Stimulated activated CD4-positive, alpha-beta T cell treated with anti-CD3 and anti-CD28 coated beads, Interleukin-4, amount 100 ng/mL, for 24 hours (primary cell): ENCODE data around the gene SLMAP.

Experiments used
- DNase-seq: peaks from one replicate; pipeline ENCODE4 v3.0.0-alpha.2; 2020

Gene SLMAP

DNA sequence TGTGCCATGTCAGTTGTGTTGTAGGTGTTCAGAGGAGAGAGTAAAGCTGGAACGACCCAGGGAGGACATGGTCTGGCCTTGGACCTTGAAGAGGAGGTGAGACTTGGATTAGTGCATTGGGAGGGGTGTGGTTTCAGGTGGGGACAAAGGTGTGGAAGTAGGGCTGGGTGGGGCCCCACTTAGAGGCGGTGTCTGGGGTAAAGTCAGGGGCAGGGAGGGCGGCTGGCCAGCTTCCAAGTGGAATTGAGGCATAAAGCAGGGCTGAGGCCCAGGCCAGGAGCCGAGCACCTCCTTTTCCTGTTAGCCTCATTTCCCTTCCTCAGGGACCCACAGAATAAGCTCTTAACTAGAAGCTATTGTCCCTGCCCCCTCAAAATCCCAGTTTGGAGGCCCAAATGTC is 215.9 kb downstream of the SLMAP start:
- DNase-seq = no peak

DNA sequence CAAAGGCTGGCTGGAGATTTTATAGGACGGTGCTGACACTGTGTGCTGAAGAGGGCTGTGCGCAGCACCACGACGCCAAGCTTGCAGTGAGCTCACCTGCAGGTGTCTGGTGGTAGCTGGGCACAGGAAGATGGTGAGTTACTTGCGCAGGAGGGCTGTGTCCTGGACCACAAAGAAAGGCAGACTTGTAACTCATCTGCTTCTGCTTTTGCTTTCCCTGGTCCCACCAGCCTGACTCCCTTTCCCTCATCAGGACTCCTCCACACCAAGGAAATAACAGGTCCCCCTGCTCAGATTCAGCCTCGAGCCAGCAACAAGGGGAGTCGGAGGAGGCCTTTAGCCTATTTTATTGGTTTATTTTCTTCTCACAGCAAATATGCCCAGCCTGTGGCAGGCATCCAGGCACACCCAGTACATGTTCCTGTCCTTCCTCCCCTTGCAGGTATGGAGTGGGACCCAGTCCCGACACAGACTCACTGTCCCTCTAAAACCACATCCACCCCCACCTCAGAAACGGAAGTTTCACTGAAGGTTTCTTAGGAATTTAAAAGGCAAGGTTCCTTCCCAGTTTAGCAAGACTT is 216.5 kb downstream of the SLMAP start:
- no peak for DNase-seq

GRCh38 chr3:57973715-57974477 is 217.8 kb downstream of the SLMAP start:
- DNase-seq = no peak

DNA sequence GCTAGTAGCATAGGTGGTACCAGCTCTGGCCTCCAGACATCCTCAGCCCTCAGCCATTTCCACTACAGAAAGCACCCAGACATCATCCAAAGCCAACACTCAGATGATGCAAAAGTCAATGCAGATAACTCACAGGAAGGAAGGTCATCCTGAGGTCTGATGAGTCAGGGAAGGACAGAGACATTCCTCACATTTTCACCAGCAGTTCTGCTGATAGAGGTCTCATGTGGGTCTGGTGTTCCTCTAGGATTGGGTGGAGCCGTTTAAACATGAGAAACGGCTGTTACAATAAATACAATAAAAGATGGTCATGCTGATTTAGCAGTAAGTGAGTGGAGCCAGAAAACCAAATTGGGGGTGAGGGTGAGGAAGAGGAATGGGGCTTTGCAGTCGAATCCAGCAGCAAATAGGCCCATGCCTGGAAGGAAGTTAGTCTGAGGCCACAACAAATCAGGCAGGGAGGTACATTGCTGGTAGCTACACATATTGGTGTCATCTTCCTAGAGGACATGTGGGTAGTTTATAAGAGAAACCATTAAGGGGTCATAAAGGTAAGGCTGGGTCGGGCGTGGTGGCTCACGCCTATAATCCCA is 218.8 kb downstream of the SLMAP start:
- DNase-seq = no peak

- DNase-seq = no peak
Measured at GRCh38 chr3:57977818-57978235, 221.7 kb downstream of the SLMAP start.

GRCh38 chr3:57978316-57978715 is 222.2 kb downstream of the SLMAP start:
- no peak for DNase-seq
